Osteocyte (in vitro differentiated cells): ENCODE data around the gene PLXNB1. TPM values are rescaled to one million over a fixed set of nuclear protein-coding genes. Genes with fewer than 3 reads are reported as not detected.

Source experiments
- DNase-seq: peaks from one replicate; pipeline ENCODE4 v3.0.0; 2021; ENCODE audit warnings: mixed read lengths; ENCODE audit not compliant: unreplicated experiment; ENCODE audit errors: extremely low spot score
- H3K27ac Mint-ChIP-seq: one replicate; pipeline ENCODE4 v1.8.0; 2021; ENCODE audit warnings: mild to moderate bottlenecking, mixed read lengths; ENCODE audit not compliant: unreplicated experiment
- H3K27me3 Mint-ChIP-seq: one replicate; pipeline ENCODE4 v1.8.0; 2021; ENCODE audit warnings: mixed read lengths; ENCODE audit not compliant: unreplicated experiment
- H3K36me3 Mint-ChIP-seq: one replicate; pipeline ENCODE4 v1.8.0; 2021; ENCODE audit warnings: mixed read lengths; ENCODE audit not compliant: unreplicated experiment
- H3K4me1 Mint-ChIP-seq: one replicate; pipeline ENCODE4 v1.8.0; 2021; ENCODE audit warnings: mixed read lengths; ENCODE audit not compliant: unreplicated experiment
- H3K4me3 Mint-ChIP-seq: one replicate; pipeline ENCODE4 v1.8.0; 2021; ENCODE audit warnings: mild to moderate bottlenecking, moderate library complexity, mixed read lengths; ENCODE audit not compliant: unreplicated experiment
- H3K9me3 Mint-ChIP-seq: one replicate; pipeline ENCODE4 v1.8.0; 2021; ENCODE audit warnings: mixed read lengths; ENCODE audit not compliant: unreplicated experiment
- total RNA-seq: library from RNA; stranded (reverse); gene quantifications from 2 replicates; pipeline ENCODE4 v1.2.1, GENCODE V29; 2021
- TF ChIP-seq, protein P1 (sequence below): fragments of 200-600 bp; sonication (generic); IDR thresholded peaks from 2 replicates; pipeline ENCODE4 v1.5.0; 2021; ENCODE audit warnings: antibody characterized with exemption, mild to moderate bottlenecking, moderate library complexity

Gene PLXNB1
- total RNA-seq, 1 donor from 2014 or later: 88.2 TPM

DNA sequence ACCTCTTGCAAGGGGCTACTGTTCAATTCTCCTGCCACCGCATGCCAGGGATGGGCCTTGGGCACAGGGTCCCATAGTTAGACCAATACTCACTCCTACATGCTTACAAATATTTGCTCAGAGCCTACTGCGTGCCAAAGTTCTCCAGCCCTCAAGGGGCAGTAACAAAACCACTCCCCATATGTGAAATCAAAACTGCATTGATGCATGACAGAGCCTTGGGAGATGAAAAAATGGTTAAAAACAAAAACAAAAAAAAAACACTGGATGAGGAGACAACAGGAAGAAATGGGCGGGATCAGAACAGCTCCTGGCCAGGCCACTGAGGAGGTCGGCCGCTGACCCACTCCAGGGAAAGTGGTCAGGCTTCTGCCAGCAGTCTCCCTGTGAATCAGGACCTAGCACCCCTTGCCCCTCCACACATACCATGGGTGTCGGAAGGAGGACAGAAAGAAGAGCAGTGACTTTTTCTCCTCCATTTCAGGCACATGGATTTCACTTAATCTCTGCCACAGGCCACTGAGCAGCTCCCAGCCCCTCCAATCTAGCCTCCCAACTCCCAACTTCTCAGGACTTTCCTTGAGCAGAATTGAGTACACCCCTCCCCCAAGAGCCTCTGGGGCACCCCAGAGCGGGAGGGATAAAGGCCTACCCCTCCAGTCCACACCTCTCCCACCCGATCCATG is 2.8 kb downstream of the PLXNB1 start:
- peaks cover 67% of the 10 kb centered on the region for H3K4me1 Mint-ChIP-seq
- H3K27me3 Mint-ChIP-seq: no peaks in the 10 kb centered on the region
- peak overlapping the region; percentile 73 for H3K27ac Mint-ChIP-seq
- peaks cover 9% of the 10 kb centered on the region for H3K36me3 Mint-ChIP-seq
- H3K4me3 Mint-ChIP-seq: peak overlapping the region; percentile 3
- DNase-seq: no peak
- TF ChIP-seq, protein P1, sequence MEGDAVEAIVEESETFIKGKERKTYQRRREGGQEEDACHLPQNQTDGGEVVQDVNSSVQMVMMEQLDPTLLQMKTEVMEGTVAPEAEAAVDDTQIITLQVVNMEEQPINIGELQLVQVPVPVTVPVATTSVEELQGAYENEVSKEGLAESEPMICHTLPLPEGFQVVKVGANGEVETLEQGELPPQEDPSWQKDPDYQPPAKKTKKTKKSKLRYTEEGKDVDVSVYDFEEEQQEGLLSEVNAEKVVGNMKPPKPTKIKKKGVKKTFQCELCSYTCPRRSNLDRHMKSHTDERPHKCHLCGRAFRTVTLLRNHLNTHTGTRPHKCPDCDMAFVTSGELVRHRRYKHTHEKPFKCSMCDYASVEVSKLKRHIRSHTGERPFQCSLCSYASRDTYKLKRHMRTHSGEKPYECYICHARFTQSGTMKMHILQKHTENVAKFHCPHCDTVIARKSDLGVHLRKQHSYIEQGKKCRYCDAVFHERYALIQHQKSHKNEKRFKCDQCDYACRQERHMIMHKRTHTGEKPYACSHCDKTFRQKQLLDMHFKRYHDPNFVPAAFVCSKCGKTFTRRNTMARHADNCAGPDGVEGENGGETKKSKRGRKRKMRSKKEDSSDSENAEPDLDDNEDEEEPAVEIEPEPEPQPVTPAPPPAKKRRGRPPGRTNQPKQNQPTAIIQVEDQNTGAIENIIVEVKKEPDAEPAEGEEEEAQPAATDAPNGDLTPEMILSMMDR: no peak
- H3K9me3 Mint-ChIP-seq: no peaks in the 10 kb centered on the region

DNA sequence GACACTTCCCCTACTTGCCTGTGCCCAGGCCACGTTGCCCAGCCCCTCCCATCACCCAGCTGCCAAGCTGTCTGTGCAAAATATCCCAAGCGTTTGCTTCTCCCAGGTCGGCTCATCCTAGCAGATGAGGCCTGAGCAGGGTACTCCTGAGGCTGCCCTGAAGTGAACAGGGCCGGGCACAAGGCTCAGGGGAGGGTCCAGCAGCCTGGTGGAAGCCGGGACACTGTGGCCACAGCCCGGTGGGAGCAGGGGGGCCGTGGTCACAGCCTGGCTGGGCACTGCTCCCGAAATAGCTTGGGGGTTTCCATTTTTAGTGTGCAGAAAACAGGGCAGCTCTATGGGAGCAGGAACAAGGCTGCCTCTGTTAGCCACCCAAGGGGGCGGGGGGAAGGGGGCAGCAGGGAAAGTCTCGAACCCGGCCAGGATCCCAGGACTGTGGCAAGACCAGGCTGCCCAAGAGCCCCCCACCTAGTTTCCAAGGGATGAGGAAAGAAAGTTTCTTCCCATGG is 3.4 kb downstream of the PLXNB1 start:
- H3K27me3 Mint-ChIP-seq: no peaks in the 10 kb centered on the region
- H3K4me1 Mint-ChIP-seq: peaks cover 65% of the 10 kb centered on the region
- H3K4me3 Mint-ChIP-seq: peak overlapping the region; percentile 3
- TF ChIP-seq, protein P1: no peak
- peak overlapping the region; percentile 80 for H3K27ac Mint-ChIP-seq
- H3K36me3 Mint-ChIP-seq: peaks cover 4% of the 10 kb centered on the region
- no peak for DNase-seq
- H3K9me3 Mint-ChIP-seq: no peaks in the 10 kb centered on the region

DNA sequence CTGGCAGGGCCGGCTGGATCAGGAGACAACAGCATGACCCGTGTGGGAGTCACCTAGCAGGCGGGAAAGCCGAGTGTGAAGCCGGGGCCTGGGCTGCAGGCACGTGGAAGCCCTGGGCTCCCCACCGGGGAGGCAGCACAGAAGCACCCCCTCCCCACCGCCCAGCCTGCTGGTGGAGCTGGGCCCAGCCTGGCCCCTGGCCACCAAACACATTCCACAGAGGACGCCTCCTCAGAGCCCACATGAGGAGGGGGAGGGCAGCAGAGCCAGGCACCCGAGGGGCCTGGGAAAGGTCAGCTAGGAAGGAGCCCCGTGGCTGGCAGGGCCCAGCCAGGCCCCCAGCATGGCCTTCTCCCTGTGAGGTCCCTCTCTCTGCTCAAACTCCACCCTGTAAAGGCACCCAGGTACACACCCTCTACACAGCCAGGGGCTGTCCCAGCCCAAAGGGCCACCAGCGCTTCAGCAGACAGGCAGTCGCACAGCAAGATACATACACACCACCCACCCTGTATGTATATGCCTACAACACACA is 4.5 kb downstream of the PLXNB1 start:
- Mint-ChIP-seq H3K9me3 (no peaks in the 10 kb centered on the region), H3K27ac (peak overlapping the region; percentile 80), H3K4me3 (peak overlapping the region; percentile 23), H3K27me3 (no peaks in the 10 kb centered on the region), H3K4me1 (peaks cover 58% of the 10 kb centered on the region), H3K36me3 (peaks cover 6% of the 10 kb centered on the region)
- TF ChIP-seq, protein P1: no peak
- no peak for DNase-seq

DNA sequence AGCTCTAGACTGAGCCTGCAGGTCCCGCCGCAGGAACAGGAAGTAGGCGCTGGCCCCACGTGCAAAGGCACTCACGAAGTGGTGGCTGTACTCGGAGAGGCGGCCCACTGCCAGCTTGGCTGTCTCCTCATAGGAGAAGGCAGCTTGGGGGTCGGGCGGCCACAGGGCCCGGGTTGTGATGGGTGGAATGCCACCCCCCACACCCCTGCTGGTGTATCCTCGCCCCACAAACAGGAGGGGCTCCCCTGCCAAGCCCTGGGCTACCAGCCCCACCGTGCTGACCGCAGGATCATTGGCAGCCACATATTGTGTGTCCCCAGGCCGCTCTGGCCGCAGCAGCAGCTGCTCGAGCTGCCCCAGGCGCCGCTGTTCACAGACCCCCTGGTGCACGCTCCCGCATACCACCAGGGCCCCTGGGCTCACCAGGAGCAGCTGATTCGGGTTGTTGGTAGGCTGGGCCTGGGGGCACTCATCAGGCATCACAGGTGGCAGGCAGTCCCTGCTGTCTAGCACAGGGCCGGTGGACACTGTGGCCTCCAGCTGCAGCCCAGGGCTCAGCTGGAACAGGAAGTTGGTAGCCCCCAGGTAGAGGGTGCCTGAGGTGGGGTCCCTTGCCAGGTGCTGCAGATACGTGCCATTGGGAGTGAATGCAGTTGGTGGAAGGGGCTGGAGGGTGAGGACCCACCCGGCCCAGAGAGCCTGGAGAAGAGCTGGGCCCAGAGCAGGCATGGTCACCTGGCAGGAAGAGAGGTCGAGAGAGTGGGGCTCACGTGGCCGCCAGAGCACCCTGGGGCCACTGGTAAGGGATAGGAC is 5.8 kb downstream of the PLXNB1 start:
- H3K4me3 Mint-ChIP-seq: no peak overlapping the region
- peak overlapping the region; percentile 67 for H3K27ac Mint-ChIP-seq
- no peaks in the 10 kb centered on the region for H3K9me3 Mint-ChIP-seq
- no peak for DNase-seq
- H3K27me3 Mint-ChIP-seq: no peaks in the 10 kb centered on the region
- peaks cover 6% of the 10 kb centered on the region for H3K36me3 Mint-ChIP-seq
- peaks cover 50% of the 10 kb centered on the region for H3K4me1 Mint-ChIP-seq
- TF ChIP-seq, protein P1: no peak
